Smooth muscle cell of the brain vasculature (primary cell): ENCODE measurements around the gene STARD9.
"Not testable (repeated sequence)": the region's sequence is repeated elsewhere in the genome, so short reads cannot be mapped to it uniquely, and the experiment has no call there.

Experiments used
- DNase-seq: peaks from one replicate; pipeline ENCODE4 v3.0.0-alpha.2; 2012; ENCODE audit warnings: low read depth, low spot score

Gene STARD9

DNA sequence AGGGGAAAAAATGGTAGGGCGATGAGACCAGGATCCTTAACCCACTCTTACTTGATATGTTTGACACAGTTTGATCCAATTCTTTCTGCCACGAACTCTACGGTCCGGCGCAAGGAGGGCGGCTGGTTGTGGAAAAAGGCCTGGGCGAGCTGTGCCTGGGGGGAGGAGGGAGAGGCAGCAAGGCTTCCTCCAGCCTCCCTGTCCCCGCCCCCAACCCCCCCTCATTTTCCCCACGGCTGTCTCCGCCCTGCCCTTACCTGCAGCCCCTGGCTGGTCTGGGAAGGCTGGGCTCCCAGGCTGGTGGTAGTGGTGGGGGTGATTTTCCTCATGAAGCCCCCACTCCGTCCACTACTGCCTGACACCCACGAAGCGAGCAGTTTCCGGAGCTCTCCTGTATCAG, 153.6 kb downstream of the STARD9 start:
- no peak for DNase-seq

DNA sequence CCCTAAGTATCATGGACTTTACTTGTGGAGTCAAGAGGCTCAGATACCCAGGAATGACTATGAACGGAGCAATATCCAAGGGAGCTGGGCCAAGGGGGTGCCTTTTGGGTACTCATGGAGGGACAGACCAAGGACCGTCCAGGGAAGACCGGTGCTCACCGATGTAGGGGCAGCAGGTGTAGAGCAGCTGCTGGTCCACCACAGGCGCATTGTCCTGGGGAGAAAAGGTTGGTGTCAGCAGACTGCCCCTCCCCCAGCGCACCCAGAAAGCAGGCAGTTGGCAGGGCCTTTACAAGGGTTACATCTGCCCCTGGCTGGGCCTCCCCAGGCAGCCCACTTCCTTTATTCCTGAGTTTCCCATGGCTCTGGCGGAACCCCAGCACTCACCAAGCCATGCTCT, 154.0 kb downstream of the STARD9 start:
- no peak for DNase-seq

DNA sequence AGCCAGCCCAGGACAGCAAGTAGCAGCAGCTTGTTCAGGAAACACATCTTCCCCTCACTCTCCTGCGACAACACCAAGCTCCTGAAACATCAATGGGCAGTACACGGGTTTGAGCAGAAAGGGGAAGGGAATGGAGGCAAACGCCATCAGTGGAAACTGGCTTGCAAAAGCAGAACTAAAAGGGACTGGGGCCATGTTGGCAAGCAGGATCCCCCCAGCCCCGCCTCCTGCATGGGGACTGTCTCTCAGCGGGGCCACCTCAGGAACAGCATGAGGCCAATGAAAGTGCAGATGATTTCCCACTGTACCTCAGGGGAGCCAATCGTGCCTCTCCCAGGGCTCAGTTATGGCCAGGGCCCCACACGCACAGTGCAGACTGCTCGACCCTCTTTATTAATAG, 154.7 kb downstream of the STARD9 start:
- no peak for DNase-seq

DNA sequence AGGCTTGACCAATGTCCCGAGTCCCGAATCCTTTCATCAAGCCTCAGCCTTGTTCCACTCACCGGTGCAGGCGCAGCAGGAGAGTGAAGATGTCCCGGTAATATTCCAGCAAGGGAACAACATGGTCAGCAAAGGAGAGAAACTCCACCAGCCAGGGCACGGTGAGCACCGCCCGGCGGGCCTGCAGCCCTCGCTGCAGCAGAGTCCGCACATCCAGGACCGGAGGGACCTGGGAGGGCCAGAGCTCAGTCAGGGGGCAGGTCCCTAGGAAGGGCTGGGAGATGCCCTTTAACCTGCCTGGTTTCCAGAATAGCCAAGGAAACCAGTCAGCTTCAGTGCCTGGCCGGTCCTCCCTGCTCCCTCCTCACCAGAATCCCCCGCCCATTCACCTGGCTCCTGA, 155.1 kb downstream of the STARD9 start:
- DNase-seq = no peak

DNA sequence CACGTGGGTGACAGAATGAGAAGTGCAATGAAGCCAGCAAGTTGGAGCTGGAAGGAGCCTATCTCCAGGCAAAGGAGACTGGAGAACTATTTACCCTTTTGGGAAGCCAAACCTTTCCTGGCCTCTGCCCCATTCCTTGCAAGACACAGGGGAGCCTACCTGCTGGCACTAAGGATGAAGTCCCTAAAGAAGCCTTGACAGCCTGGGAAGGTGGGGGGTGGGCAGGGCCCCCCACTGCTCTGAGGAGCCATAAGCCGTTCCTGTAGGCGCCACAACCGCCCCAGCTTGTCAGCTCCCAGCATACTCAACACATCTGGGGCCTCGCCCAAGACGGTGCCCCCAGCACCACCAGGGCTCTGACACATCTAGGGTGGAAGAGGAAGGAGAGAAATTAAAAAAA, 156.1 kb downstream of the STARD9 start:
- DNase-seq = no peak

DNA sequence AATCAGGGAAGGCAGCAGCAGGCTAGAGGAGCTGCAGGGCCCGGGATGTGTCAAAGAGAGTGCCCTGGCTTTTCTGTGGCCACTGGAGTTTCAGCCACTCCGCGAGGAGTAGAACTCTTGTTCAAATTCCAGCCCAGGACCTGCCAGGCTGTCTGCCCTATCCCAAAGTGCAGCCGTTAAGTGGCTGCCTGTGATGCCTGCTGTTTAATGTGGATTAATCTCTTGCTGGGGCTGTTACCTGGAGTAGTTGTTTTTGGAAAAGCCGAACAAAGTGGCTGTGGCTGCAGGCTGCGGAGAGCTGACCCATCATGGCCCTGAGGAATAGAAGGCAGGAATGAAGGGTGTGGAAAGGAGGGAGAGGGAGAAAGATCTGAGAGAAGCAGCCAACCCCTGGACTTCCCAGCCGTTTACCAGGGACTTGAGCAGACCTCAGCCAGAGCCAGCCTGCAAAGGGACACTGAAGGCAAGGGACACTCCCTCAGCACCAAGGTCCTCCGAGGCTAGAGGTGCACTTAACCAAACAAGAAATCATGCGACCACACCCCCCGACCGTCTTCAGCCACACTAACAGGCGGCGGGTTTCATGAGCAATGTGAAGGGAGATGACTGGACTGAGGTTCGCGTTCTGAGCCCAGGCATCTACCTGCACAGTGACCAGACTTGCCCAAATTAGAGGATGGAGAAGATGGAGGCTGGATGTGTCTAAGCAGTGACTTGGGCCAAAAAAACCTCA, 156.9 kb downstream of the STARD9 start:
- DNase-seq = no peak

DNA sequence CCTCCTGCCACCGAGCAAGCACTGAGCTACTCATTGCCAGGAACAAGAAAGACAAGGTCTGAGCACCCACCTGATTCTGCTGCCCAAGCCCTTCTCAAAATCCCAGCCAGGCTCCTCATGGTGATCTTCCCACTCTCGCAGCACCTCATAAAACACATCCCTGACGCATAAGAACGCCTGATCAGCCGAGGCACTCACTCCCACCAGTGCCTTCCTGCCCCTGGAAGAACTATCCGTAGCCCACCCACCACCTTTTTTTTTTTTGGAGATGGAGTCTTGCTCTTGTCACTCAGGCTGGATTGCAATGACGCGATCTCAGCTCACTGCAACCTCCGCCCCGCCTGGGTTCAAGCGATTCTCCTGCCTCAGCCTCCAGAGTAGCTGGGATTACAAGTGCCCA, 157.6 kb downstream of the STARD9 start:
- DNase-seq = no peak

DNA sequence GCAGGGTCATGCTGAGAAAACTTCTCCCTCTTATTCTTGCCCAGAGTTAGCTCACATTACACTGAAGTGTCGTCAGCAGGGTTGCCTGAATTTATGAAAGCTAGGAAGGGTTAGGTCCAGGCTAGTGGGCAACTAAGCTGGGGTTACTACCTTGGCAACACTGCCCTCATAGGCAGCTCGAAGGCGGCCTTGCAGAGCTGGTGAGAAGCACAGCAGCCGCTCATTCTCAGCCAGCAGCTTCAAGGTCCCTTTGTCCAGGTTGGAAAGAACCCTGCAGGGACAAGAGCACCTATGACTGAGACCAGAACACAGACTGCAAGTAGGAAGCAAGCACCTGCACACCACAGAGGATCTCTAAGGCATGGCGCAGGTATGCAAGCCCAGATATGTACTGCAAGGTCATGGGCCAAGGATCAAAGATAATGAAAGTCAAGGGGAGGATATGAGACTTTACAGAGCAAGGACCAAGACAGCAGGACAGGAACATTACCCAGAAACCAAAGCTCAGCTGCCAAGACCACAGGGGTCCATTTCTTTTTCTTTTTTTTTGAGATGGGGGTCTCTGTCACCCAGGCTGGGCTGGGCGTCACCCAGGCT, 158.8 kb downstream of the STARD9 start:
- no peak for DNase-seq

DNA sequence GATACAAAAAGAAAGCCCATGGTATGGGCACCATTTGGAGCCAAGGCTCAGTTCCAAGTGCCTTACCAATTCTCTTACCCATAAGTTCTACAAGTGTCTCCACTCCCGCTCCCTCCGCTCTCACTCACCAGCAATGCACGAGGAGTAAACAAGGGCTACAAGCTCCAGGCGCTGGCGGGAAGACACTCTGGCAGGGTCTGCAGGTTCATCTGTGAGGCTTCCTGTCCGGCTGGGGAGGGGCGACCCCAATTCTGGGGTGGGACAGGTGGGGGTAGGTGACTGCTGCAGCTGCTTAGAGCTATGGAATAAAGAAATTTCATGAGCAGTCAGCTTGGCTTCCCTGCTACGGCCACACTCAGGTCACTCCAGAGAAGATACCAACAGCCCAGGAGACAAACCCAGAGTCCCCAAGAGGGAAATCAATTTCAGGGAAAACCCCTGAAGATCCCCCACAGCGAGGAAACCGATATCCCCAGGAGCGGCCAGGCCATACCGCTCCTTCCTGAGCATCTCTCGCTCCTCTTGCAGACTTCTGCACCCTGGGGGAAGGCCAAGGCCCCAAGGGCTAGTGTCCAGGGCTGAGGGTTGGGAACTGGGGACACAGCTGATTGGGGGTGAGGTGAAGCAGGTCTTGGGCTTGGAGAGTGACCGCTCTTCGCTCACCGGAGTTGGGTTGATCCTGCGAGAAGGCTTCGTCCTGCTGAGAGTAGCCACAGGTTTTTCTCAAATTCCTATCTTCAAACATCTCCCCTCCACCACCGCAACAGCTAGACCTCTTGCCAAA, 160.2 kb downstream of the STARD9 start:
- DNase-seq = no peak

DNA sequence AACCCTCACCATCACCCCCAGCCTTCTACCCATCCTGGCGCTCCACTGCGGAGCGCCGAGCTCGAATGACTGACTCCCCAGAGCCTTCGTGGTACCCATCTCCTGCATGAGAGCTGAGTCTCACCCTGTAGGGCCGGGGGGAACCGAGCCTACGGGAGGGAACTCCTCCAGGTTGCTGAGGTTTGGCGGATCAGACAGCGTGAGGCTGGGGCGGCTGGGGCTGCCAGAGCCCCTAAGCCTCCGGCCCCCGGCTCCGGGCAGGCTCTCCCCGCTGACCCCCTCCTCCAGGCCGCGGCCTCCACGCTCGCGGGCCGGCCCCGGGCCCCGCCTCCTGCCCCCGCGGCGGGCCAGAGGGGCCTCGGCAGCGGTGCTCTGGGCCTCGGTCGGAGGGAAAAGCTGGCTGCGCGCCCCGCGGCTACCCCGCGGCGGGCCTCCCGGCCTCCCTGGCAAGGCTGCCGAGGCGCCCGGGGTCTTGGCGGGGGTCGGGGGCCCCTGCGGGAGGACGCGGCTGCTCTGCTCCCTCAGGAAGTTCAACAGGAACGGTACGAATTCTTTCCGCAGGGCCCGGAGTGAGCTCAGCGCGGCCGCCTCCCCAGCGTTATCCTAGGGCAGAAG, 160.9 kb downstream of the STARD9 start:
- no peak for DNase-seq

DNA sequence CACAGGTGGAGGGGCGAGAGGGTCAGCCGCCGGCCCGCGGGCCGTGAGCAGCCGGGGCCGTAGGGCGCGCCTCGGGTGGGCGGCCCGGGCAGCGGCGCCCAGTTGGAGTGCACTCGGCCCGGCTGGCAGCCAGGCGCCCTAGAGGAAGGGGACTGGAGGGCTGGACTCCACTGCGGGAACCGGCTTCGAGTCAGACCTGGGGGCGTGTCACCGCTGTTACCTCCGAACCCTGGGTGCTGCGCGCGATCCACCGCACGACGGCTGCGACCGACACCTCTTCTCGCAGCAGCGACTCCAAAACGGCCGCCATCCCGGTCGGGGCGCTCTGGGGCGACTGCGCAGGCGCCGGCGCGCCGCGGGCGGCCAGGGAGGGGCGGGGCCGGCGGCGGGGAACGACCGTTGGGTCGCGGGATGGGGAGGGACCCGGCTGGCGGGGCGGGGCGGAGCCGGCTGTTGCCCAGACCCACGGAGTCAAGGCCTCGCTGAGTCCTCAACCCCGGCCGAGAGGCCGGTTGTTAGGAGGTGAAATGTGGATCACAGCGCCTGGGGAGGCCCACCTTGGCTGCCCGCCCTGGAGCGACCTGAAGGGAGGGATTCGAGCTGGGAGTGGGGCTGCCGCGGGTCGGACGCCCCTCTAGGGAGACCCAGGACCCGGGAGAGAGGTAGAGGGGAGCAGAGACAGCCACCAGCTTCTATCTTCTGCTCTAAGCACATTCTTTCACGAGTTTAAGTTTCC, 161.6 kb downstream of the STARD9 start, which contains the start of gene CDAN1:
Gene CDAN1, minus strand, starts transcription at position 336 of the 736 bp plus-strand sequence. Its CDS starts 26 bp downstream, at position 310.
- peak; percentile 59 for DNase-seq

DNA sequence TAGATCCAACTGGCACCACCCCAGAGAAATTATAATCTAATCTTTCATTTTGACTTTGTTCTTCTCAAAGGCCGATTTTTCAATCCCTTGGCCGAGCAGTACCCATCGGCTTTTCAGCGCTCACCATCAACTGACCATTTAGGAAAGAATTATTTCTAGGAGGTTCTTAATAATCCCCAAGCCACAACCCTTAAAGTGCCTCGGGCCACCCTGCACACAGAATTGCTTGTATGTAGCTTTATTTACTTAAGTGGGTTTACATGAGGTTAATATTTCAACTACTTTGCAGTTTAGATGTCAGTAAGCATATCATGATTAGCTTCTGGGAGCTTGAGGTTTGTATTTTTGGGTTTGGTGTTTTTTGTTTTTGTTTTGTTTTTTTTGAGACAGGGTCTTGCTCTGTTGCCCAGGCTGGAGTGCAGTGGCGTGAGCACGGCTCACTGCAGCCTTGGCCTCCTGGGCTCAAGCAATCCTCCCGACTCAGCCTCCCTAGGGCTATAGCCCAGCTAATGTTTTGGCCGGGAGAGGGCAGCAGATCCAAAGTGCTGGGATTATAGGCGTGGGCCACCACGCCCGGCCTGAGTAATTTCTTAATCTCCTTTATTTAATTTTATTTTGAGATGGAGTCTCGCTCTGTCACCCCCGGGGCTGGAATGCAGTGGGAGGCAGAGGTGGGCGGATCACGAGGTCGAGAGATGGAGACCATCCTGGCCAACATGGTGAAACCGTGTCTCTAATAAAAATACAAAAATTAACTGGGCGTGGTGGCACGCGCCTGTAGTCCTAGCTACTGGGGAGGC, 162.3 kb downstream of the STARD9 start:
- DNase-seq = no peak

DNA sequence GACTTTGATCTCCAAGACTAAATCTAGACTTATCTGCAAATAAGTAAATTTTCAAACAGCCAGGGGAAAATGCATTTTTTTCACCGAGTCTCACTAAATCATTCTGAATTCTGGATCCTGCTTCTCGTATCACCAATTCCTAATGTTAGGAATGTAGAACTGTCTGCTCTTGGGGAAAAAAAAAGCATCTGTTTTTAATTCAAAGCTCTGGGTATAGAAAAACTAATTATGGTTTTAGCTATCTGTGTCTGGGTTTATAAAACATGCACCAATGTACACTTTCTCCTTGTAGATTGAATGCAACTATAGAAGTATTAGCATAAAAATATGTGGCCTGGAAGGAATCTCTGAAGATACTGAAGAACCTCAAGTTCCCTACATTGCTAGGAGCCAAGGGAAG, 166.3 kb downstream of the STARD9 start:
- DNase-seq = no peak

DNA sequence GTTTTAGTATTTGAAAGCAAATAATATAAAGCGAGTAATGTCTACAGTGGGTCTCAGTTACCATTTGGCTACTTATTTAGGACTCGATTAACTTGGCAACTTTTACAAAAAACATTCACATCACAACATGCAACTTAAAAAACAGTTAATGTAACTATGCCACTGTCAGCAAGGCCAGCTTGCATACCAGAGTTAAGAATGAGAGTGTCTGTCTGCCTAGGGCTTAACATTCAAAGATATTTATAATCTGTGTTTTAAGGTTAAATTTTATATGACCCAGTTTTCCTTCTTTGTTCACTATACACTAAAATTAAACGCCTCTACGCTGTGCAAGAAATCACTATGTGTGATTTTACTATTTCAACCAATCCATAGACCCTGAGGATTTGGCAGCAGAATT, 166.7 kb downstream of the STARD9 start:
- DNase-seq = no peak

DNA sequence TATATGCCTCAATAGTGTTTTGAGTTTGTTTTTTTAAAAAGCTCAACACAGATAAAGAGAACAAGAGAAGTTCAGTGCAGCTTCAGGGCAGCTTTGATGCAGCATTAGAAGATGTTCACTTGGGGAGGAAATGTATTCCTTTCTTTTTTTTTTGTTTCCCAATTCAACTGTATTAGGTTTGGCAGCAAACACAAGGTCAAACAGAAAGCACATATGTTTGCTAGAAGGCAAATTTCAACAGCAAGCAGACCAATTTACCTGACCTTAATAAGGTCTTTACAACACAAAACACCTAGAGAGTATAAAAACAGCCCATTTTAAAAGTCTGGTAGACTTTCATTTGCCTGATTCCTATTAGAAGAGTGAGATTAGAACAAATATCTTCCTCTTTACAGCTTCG, 168.8 kb downstream of the STARD9 start:
- no peak for DNase-seq

DNA sequence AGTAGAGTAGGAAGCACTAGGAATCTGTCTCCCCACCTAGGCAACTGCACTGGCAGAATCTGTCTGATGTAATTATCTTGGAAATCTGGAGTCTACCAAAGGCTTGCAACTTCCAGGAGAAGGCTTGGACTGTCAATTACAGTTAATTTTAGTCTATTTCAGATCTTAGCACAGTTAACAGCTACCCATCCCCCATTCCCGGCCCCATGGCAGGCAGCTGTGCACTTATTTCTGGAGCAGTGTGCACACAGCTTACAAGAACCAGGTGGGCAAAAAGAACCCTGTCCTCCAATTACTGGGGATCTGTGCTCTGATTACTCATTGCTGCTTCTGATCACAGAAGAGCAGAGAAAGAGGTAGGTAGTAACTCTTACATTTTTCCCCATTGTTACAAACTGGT, 173.9 kb downstream of the STARD9 start:
- DNase-seq = no peak

DNA sequence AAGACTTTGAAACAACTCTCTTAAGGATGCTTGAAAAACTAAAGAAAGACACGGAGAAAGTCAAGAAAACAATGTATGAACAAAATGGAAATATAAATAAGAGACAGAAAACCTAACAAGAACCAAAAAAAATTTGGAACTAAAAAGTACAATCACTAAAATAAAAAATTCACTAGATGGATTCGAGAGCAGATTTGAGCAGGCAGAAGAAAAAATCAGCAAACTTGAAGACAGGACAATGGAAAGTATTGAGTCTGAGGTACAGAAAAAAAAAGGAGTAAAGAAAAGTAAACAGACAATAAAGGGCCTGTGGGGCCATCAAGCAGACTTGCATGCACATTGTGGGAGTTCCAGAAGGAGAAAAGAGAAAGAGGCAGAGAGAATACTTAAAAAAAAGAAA, 174.9 kb downstream of the STARD9 start:
- DNase-seq = no peak

DNA sequence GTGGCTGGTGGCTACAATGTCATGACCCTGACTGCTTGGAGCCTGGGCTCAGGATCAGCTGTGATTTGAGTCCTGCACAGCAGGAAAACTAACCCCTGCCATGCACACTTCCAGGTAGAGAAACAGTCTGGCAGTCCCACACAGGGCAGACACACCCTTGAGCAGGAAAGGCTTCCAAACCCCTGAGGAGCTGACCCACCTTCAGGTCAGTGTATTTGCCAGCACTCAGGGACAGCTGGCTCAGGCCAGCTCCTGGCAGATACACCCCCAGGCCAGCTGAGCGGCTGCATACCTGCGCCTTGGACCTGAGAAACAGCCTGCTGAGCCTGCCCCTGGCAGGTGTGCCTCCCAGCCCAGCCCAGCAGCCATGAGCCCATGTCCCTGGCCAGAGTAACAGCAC, 183.7 kb downstream of the STARD9 start:
- no peak for DNase-seq

DNA sequence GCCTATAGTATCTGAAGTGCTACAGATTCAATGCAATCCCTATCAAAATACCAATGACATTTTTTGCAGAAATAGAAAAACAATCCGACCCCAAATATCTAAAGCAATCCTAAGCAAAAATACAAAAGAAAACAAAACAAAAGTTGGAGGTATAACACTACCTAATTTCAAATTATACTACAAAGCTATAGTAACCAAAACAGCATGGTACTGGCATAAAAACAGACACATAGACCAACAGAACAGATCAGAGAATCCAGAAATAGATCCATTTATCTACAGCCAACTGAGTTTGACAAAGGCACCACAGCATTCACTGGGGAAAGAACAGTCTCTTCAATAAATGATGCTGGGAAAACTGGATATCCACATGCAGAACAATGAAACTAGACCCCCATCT, 185.4 kb downstream of the STARD9 start:
- no peak for DNase-seq

DNA sequence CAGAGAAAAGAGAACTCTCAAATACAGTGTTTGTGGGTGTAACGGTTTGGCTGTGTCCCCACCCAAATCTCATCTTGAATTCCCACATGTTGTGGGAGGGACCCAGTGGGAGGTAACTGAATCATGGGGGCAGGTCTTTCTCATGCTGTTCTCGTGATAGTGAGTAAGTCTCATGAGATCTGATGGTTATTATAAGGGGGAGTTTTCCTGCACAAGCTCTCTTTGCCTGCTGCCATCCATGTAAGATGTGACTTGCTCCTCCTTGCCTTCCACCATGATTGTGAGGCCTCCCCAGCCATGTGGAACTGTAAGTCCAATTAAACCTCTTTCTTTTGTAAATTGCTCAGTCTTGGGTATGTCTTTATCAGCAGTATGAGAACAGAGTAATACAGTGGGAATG, 186.4 kb downstream of the STARD9 start:
- DNase-seq = not testable (repeated sequence)
